IPS-20b (cell line): Measurements from ENCODE around the gene WHRN.

Experiments
- H3K27ac ChIP-seq: one replicate; pipeline ENCODE4 v1.5.1; 2013; ENCODE audit warnings: low read length
- H3K27me3 ChIP-seq: 2 replicates; pipeline ENCODE4 v1.6.1; 2013; ENCODE audit warnings: mild to moderate bottlenecking, low read length, inconsistent platforms; ENCODE audit not compliant: insufficient read depth
- H3K36me3 ChIP-seq: 2 replicates; pipeline ENCODE4 v1.6.1; 2013; ENCODE audit warnings: low read depth, mild to moderate bottlenecking, inconsistent platforms, low read length, moderate library complexity; ENCODE audit not compliant: insufficient read depth
- H3K4me1 ChIP-seq: 2 replicates; pipeline ENCODE4 v1.6.1; 2013; ENCODE audit warnings: mild to moderate bottlenecking, control low read depth, inconsistent platforms, low read length, moderate library complexity; ENCODE audit not compliant: insufficient read depth
- H3K4me3 ChIP-seq: 2 replicates; pipeline ENCODE4 v1.5.1; 2013; ENCODE audit warnings: mild to moderate bottlenecking, low read length, inconsistent platforms
- H3K9ac ChIP-seq: 2 replicates; pipeline ENCODE4 v1.6.1; 2013; ENCODE audit warnings: low read depth, mild to moderate bottlenecking, inconsistent platforms, low read length, moderate library complexity
- H3K9me3 ChIP-seq: 2 replicates; pipeline ENCODE4 v1.6.1; 2013; ENCODE audit warnings: mild to moderate bottlenecking, low read depth, low read length, inconsistent platforms; ENCODE audit not compliant: insufficient read depth

WHRN gene

DNA sequence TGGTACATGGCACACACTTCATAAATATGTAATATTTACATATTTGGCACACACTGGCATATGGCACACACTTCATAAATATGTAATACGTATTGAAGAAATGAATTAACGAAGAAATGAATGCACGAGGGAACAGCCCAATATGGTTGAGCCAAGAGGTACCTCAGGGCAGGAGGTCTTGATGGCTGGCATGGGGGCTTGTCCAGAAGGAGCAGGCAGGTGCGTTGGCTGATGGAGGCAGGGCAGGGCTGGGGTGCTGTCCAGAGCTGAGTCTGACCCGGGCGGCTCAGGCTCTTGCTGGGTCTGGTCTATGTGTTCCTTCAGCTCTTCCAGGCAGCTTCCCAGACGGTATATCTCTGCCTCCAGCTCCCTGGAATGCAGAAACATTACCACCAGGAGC, 143.7 kb downstream of the WHRN start:
- Histone ChIP-seq H3K4me1 (no peaks in the 10 kb centered on the region), H3K36me3 (peaks cover 86% of the 10 kb centered on the region), H3K9me3 (no peaks in the 10 kb centered on the region), H3K27me3 (no peaks in the 10 kb centered on the region), H3K9ac (no peak overlapping the region), H3K4me3 (no peak overlapping the region), H3K27ac (no peak overlapping the region)

DNA sequence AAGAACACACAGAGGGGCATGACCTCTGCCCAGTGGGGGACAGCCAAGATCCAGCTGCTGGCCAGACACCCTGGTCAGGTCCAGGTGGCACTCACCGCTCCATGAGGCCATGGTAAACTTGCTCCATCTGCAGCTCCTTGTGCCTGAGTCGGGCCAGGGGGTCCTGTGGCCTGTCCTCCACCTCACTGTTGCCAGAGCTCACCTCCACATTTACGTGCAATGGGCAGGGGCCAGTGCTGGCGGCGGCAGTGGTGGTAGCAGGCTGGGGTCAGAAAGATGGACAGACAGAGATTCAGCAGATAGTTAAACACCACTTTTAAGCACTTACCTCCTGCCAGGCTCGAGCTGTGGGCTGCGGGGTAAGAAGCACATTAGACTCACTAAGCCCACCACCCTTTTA, 145.5 kb downstream of the WHRN start:
- Histone ChIP-seq H3K9me3 (no peaks in the 10 kb centered on the region), H3K36me3 (peaks cover 92% of the 10 kb centered on the region), H3K9ac (no peak overlapping the region), H3K4me3 (no peak overlapping the region), H3K27me3 (no peaks in the 10 kb centered on the region), H3K4me1 (no peaks in the 10 kb centered on the region), H3K27ac (no peak overlapping the region)

DNA sequence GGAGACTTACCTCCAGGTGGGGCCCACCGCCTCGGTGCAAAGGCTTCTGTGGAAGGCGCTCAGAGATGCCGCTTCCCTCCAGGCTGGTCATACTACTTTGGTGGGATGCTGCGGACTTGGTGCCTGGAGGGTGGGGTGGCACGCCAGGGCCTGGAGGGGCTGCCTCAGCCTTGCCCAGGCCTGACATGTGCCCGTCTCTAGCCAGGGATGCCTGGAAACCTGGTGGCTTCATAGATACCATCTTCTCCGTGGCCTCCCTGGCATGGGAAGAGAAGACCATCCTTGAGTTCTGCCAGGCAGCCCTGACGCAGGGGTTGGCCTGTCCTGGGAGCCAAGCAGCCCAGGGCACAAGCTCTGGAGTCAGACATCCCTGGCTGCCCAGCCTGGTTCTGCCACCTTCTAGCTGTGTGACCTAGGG, 147.4 kb downstream of the WHRN start:
- no peak overlapping the region; the same call in 1 of the 2 replicates for H3K9ac ChIP-seq
- peaks cover 80% of the 10 kb centered on the region for H3K36me3 ChIP-seq
- H3K4me1 ChIP-seq: no peaks in the 10 kb centered on the region
- no peak overlapping the region for H3K4me3 ChIP-seq
- no peaks in the 10 kb centered on the region for H3K9me3 ChIP-seq
- no peaks in the 10 kb centered on the region for H3K27me3 ChIP-seq
- H3K27ac ChIP-seq: no peak overlapping the region

DNA sequence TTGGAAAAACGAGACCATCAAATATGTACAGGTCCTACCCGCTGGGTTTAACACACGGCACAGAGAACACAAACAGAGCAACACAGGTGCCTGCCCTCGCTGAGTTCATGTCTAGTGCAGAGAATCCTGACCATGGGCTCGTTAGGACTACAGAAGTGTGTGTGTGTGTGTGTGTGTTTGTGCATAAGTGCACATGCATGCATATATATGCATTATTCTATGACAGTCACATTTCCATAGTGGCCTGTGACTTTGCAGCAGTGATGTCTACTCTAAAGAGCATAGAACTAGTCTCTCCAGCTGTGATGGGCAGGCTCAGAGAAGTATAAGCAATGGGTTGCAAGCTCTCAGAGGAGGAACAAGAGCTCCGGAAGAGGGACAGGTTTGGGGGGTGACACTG, 147.9 kb downstream of the WHRN start:
- no peaks in the 10 kb centered on the region for H3K9me3 ChIP-seq
- H3K36me3 ChIP-seq: peaks cover 80% of the 10 kb centered on the region
- H3K4me3 ChIP-seq: no peak overlapping the region
- no peak overlapping the region for H3K9ac ChIP-seq
- H3K27me3 ChIP-seq: no peaks in the 10 kb centered on the region
- no peak overlapping the region for H3K27ac ChIP-seq
- H3K4me1 ChIP-seq: no peaks in the 10 kb centered on the region

DNA sequence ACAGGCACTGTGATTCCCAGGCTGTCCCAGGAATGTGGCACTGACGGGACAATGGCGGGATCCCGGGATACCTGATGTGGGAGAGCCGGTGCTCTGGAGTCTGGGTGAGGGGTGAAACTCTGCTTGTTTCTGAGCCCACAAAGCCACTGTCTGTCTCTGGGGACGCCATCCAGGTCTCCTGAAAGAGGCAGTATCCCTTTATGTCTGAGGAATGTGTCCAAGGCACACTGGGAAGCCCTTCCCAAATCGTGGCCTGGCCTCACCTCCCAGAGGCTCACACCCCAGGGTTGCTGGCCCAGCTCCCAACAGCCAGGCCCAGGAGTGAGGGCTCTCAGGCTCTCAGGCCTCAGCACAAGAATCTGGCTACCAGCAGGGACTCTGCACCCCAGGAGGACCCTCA, 148.5 kb downstream of the WHRN start:
- Histone ChIP-seq H3K4me1 (no peaks in the 10 kb centered on the region), H3K27ac (no peak overlapping the region), H3K9ac (no peak overlapping the region), H3K9me3 (no peaks in the 10 kb centered on the region), H3K27me3 (no peaks in the 10 kb centered on the region), H3K4me3 (no peak overlapping the region), H3K36me3 (peaks cover 75% of the 10 kb centered on the region)

DNA sequence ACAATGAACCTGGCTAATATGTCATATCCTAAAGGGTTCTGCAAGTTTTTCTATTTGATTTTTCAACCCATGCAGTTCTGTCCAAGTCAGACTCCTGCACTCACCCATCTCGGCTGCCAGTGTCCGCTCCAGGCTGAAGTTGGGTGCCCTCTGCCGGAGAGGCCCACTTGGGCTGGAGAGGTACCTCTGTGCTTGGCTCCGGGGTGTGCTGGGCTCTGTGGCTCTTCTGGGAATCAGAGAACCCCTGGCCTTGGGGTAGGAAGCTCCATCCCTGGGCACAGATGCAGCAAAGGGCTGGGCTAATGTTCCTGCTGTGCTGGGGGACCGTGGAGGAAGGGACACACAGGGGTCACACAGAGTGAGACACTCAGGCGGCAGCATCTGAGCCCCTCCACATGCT, 149.5 kb downstream of the WHRN start:
- H3K9me3 ChIP-seq: no peaks in the 10 kb centered on the region
- no peak overlapping the region for H3K4me3 ChIP-seq
- no peaks in the 10 kb centered on the region for H3K4me1 ChIP-seq
- H3K27me3 ChIP-seq: no peaks in the 10 kb centered on the region
- peaks cover 65% of the 10 kb centered on the region for H3K36me3 ChIP-seq
- H3K27ac ChIP-seq: no peak overlapping the region
- H3K9ac ChIP-seq: no peak overlapping the region
